CD14-positive monocyte (primary cell): Measurements from ENCODE around the gene YTHDF1. TPM values are rescaled to one million over a fixed set of nuclear protein-coding genes. Genes with fewer than 3 reads are reported as not detected.

Experiments
- DNase-seq, 3 donors: peaks; one replicate each; pipeline ENCODE4 v3.0.0-alpha.2; 2011 to 2022
- H2AFZ ChIP-seq: 2 replicates; pipeline ENCODE4 v1.6.0; 2012; ENCODE audit warnings: mild to moderate bottlenecking, low read depth, low read length, inconsistent platforms; ENCODE audit not compliant: insufficient read depth, poor library complexity, severe bottlenecking
- H3K27ac ChIP-seq, 2 donors: 1 replicate in 1 of 2; 2 replicates in 1 of 2; pipeline ENCODE4 v1.5.1; 2012 to 2013; ENCODE audit warnings: low read length in 2 of 2, control low read depth in 1 of 2, inconsistent platforms in 1 of 2, low read depth in 1 of 2, mild to moderate bottlenecking in 1 of 2
- H3K27me3 ChIP-seq, 2 donors: one replicate each; pipeline versions ENCODE4 v1.6.0 to v1.6.1; 2011 to 2013; ENCODE audit warnings: low read length in 2 of 2; ENCODE audit not compliant: control insufficient read depth in 2 of 2, insufficient read depth in 2 of 2
- H3K36me3 ChIP-seq, 2 donors: replicated peaks in 1 of 2; 1 replicate in 1 of 2; 2 replicates in 1 of 2; pipeline versions ENCODE4 v1.5.1 to v1.6.1; 2012 to 2013; ENCODE audit warnings: low read length in 2 of 2, control low read depth in 1 of 2, inconsistent platforms in 1 of 2, mild to moderate bottlenecking in 1 of 2; ENCODE audit not compliant: insufficient read depth in 2 of 2, control insufficient read depth in 1 of 2
- H3K4me1 ChIP-seq, 2 donors: 1 replicate in 1 of 2; 2 replicates in 1 of 2; pipeline versions ENCODE4 v1.5.1 to v1.6.1; 2012 to 2013; ENCODE audit warnings: low read length in 2 of 2, control low read depth in 1 of 2, inconsistent platforms in 1 of 2, mild to moderate bottlenecking in 1 of 2, moderate library complexity in 1 of 2; ENCODE audit not compliant: insufficient read depth in 2 of 2, control insufficient read depth in 1 of 2
- H3K4me2 ChIP-seq: replicated peaks from 2 replicates; pipeline ENCODE3; 2012; ENCODE audit warnings: low read length, moderate library complexity, mild to moderate bottlenecking; ENCODE audit not compliant: poor library complexity, severe bottlenecking; ENCODE audit errors: extremely low read depth
- H3K4me3 ChIP-seq, 3 experiments: fragments of 200-600 bp in 1 of 3; sonication (generic) in 1 of 3; replicated peaks in 1 of 3; 1 replicate in 2 of 3; 2 replicates in 1 of 3; pipeline ENCODE4 v1.5.1; 2011 to 2013; ENCODE audit warnings: low read length in 3 of 3, mild to moderate bottlenecking in 3 of 3, control low read depth in 2 of 3, low read depth in 2 of 3, inconsistent platforms in 1 of 3, moderate library complexity in 1 of 3
- H3K79me2 ChIP-seq: 2 replicates; pipeline ENCODE4 v1.6.0; 2012; ENCODE audit warnings: mild to moderate bottlenecking, control low read depth, inconsistent platforms, low read length, moderate library complexity; ENCODE audit not compliant: insufficient read depth
- H3K9ac ChIP-seq: 2 replicates; pipeline ENCODE4 v1.6.0; 2017; ENCODE audit warnings: low read length, mild to moderate bottlenecking; ENCODE audit not compliant: insufficient read depth, poor library complexity, severe bottlenecking
- H3K9me3 ChIP-seq, 2 donors: replicated peaks in 1 of 2; 1 replicate in 1 of 2; 2 replicates in 1 of 2; pipeline versions ENCODE4 v1.5.1 to v1.6.1; 2012 to 2013; ENCODE audit warnings: low read length in 2 of 2, control low read depth in 1 of 2; ENCODE audit not compliant: control insufficient read depth in 1 of 2, insufficient read depth in 1 of 2
- H4K20me1 ChIP-seq: 2 replicates; pipeline ENCODE4 v1.6.0; 2012; ENCODE audit warnings: mild to moderate bottlenecking, low read length, control low read depth, moderate library complexity; ENCODE audit not compliant: insufficient read depth
- H3K27ac Mint-ChIP-seq, 7 donors: one replicate each; pipeline ENCODE4 v1.8.0; 2020; ENCODE audit warnings: mild to moderate bottlenecking in 7 of 7, mixed read lengths in 7 of 7, moderate library complexity in 6 of 7, inconsistent platforms in 2 of 7
- H3K27me3 Mint-ChIP-seq, 3 donors: one replicate each; pipeline ENCODE4 v1.8.0; 2021 to 2022; ENCODE audit warnings: low read depth in 3 of 3, mild to moderate bottlenecking in 3 of 3, mixed read lengths in 3 of 3, moderate library complexity in 3 of 3, inconsistent platforms in 1 of 3
- H3K36me3 Mint-ChIP-seq, 2 donors: one replicate each; pipeline ENCODE4 v1.8.0; 2020; ENCODE audit warnings: mixed read lengths in 2 of 2, inconsistent platforms in 1 of 2, mild to moderate bottlenecking in 1 of 2
- H3K4me1 Mint-ChIP-seq: one replicate; pipeline ENCODE4 v1.8.0; 2020; ENCODE audit warnings: mild to moderate bottlenecking, mixed read lengths
- H3K4me3 Mint-ChIP-seq, 2 donors: one replicate each; pipeline ENCODE4 v1.8.0; 2020; ENCODE audit warnings: mild to moderate bottlenecking in 2 of 2, mixed read lengths in 2 of 2, moderate library complexity in 1 of 2
- H3K9me3 Mint-ChIP-seq, 7 donors: one replicate each; pipeline ENCODE4 v1.8.0; 2020 to 2022; ENCODE audit warnings: mixed read lengths in 7 of 7, mild to moderate bottlenecking in 6 of 7, moderate library complexity in 6 of 7, inconsistent platforms in 2 of 7
- WGBS: methylation state at CpG from one replicate; pipeline ENCODE4 v1.1.5; 2013; ENCODE audit warnings: missing lambda C conversion rate; ENCODE audit not compliant: insufficient coverage; 5-methylcytosine and 5-hydroxymethylcytosine counted together
- intact Hi-C, 2 donors: fragments of 100-400 bp; cut with micrococcal nuclease; formaldehyde crosslinking; loops; one replicate each; pipeline versions ENCODE4 v1.15.0 to v1.15.1; 2023
- polyA plus RNA-seq, 3 donors: library from polyadenylated mRNA; depleted of rRNA in 1 of 3; unstranded in 2 of 3; stranded (reverse) in 1 of 3; fragments of 300-500 nt in 2 of 3; fragments of >200 nt in 1 of 3; fragmentation: Illumina TruSeq in 2 of 3; gene quantifications; 1 replicate in 2 of 3; 2 replicates in 1 of 3; pipeline ENCODE4 v1.2.3, GENCODE V29; 2012 to 2021
- TF ChIP-seq, protein P1 (sequence below): fragments of 200-600 bp; IDR thresholded peaks from one replicate; pipeline ENCODE4 v1.8.0; 2022; ENCODE audit warnings: antibody characterized with exemption, mild to moderate bottlenecking

The YTHDF1 gene
- polyA plus RNA-seq, 3 donors, result 18.0 to 33.4 (median 25.9) TPM

DNA sequence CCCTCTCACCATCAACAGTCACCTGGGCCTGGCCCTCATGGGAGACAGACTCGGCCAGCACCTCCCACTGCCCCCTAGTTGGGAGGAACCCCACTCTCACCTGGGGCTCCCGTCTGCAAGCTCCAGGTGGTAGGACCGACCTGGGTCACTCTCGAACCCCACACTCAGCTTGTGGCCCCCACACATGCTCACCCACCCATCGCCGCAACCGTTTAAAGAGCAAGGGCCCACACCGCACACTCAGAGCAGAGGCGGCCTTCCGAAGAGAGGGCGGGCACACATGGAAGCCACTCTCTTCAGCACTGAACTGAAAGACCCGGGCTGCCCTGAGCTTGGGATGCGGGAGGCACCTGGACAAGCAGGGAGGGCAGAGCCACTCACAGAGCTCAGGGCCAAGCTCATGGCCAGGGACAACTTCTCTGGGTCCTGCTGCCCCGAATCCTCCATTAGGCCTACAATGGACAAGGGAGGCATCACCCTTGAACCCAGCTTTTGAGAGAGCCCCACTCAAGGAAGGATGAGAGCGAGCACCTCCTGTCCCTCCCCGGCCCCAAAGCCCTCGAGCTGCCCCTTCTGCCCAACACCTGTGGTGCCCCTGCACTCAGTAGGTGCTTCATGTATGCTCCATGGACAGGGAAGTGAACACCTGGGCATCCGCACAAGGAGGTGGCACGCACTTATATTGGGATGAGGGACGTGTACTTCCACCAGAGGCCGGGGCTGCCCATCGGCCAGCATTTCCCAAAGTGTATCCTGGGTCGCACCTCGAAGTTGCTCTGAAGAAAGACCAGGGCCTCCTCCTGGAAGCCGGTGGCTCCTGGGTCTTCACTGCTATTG is 50.4 kb downstream of the YTHDF1 start:
- 95% methylated on average over 23 of the region's 25 CpGs for WGBS
- H4K20me1 ChIP-seq, result no peaks in the 10 kb centered on the region
- Mint-ChIP-seq H3K9me3 (peaks cover 0 to 2% (median 0%) of the 10 kb centered on the region in 7 donors), H3K27me3 (peaks cover 8 to 12% (median 9%) of the 10 kb centered on the region in 3 donors), H3K4me1 (no peaks in the 10 kb centered on the region), H3K27ac (peak overlapping the region in 1 of 7 donors; percentile 68), H3K4me3 (no peak overlapping the region), H3K36me3 (no peaks in the 10 kb centered on the region)
- no peaks in the 10 kb centered on the region for H3K4me1 ChIP-seq
- DNase-seq, result no peak
- intact Hi-C loops, result no loop called here
- H3K4me2 ChIP-seq, result no peak overlapping the region
- H2AFZ ChIP-seq, result no peak overlapping the region
- no peaks in the 10 kb centered on the region for H3K36me3 ChIP-seq
- H3K27me3 ChIP-seq, result no peaks in the 10 kb centered on the region
- TF ChIP-seq, protein P1, sequence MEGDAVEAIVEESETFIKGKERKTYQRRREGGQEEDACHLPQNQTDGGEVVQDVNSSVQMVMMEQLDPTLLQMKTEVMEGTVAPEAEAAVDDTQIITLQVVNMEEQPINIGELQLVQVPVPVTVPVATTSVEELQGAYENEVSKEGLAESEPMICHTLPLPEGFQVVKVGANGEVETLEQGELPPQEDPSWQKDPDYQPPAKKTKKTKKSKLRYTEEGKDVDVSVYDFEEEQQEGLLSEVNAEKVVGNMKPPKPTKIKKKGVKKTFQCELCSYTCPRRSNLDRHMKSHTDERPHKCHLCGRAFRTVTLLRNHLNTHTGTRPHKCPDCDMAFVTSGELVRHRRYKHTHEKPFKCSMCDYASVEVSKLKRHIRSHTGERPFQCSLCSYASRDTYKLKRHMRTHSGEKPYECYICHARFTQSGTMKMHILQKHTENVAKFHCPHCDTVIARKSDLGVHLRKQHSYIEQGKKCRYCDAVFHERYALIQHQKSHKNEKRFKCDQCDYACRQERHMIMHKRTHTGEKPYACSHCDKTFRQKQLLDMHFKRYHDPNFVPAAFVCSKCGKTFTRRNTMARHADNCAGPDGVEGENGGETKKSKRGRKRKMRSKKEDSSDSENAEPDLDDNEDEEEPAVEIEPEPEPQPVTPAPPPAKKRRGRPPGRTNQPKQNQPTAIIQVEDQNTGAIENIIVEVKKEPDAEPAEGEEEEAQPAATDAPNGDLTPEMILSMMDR, result no peak
- no peaks in the 10 kb centered on the region for H3K79me2 ChIP-seq
- no peak overlapping the region for H3K27ac ChIP-seq
- H3K9ac ChIP-seq, result no peak overlapping the region
- no peak overlapping the region for H3K4me3 ChIP-seq
- no peaks in the 10 kb centered on the region for H3K9me3 ChIP-seq

DNA sequence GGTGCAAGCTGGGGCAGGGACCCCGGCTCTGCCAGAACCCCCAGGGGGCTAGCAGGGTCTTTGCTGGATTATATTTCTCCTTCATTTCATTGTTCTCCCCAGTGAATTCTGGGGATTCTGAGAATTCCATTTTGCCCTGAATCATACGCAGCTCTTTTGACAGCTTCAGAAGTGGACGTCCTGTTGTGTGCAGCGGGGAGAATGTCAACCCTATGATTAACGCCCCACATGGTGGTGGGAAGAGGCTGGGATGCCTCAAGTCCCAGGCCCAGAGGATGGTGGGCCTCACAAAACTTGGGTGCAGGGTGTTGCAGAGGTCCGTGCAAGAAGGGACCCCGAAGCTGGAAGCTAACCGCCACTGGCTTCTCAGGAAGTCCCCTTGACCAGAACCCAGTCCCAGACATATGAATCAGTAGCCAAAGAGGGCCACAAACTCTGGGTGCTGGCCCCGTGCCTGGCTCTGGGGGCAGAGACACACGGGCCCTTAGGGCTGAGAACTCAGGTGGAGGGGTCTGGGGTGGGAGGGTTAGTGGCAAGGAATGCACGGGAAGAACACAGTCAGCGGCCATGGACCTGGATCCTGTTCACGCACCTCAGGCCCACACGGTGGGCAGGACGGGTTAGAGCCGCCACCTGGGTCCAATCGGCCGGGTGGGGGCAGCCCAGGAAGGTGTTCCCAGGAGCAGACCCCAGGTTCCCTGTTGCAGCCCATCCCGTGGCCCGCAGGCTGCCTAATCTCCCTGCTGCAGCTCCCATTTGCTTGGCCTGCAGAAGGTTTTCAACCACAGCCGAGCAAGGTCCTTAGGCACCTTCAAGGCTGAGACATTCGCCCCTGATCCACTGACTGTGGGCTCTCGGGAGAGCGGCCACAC is 51.2 kb downstream of the YTHDF1 start:
- H4K20me1 ChIP-seq, result no peaks in the 10 kb centered on the region
- DNase-seq, result no peak
- peaks cover 5 to 10% (median 6%) of the 10 kb centered on the region in 3 donors for H3K27me3 Mint-ChIP-seq
- H3K4me3 Mint-ChIP-seq, result no peak overlapping the region
- no peaks in the 10 kb centered on the region for H3K9me3 ChIP-seq
- intact Hi-C loops, result no loop called here
- H3K9ac ChIP-seq, result no peak overlapping the region
- H2AFZ ChIP-seq, result no peak overlapping the region
- H3K27ac Mint-ChIP-seq, result no peak overlapping the region
- H3K9me3 Mint-ChIP-seq, result peaks cover 0 to 2% (median 0%) of the 10 kb centered on the region in 7 donors
- no peaks in the 10 kb centered on the region for H3K4me1 Mint-ChIP-seq
- H3K36me3 Mint-ChIP-seq, result no peaks in the 10 kb centered on the region
- no peaks in the 10 kb centered on the region for H3K79me2 ChIP-seq
- H3K4me3 ChIP-seq, result no peak overlapping the region
- H3K27ac ChIP-seq, result no peak overlapping the region
- H3K4me2 ChIP-seq, result no peak overlapping the region
- TF ChIP-seq, protein P1, result no peak
- H3K4me1 ChIP-seq, result no peaks in the 10 kb centered on the region
- H3K27me3 ChIP-seq, result no peaks in the 10 kb centered on the region
- H3K36me3 ChIP-seq, result no peaks in the 10 kb centered on the region
- 85% methylated on average over 22 of the region's 24 CpGs for WGBS
